Mucosa of rectum (tissue), 2 donors: ENCODE measurements around the gene GCA.
A peak's percentile ranks its signal among the peaks of the same experiment; 100 is the strongest.

ENCODE experiments used
- H3K27ac ChIP-seq, 2 donors: one replicate each; pipeline ENCODE4 v1.7.0; 2013; ENCODE audit warnings: inconsistent platforms in 2 of 2, low read depth in 2 of 2, low read length in 2 of 2
- H3K27me3 ChIP-seq, 2 donors: one replicate each; pipeline ENCODE4 v1.7.0; 2013; ENCODE audit warnings: low read length in 2 of 2; ENCODE audit not compliant: control insufficient read depth in 2 of 2, insufficient read depth in 2 of 2
- H3K36me3 ChIP-seq, 2 donors: one replicate each; pipeline ENCODE4 v1.7.0; 2013; ENCODE audit warnings: low read length in 2 of 2; ENCODE audit not compliant: control insufficient read depth in 2 of 2, insufficient read depth in 2 of 2
- H3K4me1 ChIP-seq, 2 donors: one replicate each; pipeline ENCODE4 v1.7.0; 2013; ENCODE audit warnings: low read length in 2 of 2, mild to moderate bottlenecking in 1 of 2; ENCODE audit not compliant: control insufficient read depth in 2 of 2, insufficient read depth in 2 of 2
- H3K4me3 ChIP-seq, 2 donors: one replicate each; pipeline ENCODE4 v1.7.0; 2013; ENCODE audit warnings: low read length in 2 of 2
- H3K9ac ChIP-seq, 2 donors: one replicate each; pipeline ENCODE4 v1.7.0; 2013; ENCODE audit warnings: low read length in 2 of 2, low read depth in 1 of 2, mild to moderate bottlenecking in 1 of 2
- H3K9me3 ChIP-seq, 2 donors: one replicate each; pipeline ENCODE4 v1.7.0; 2013; ENCODE audit warnings: low read length in 2 of 2; ENCODE audit not compliant: control insufficient read depth in 2 of 2
- donor health status: healthy.
- donor health status: Normal muscosa, but diverticular disease.

Gene GCA

DNA sequence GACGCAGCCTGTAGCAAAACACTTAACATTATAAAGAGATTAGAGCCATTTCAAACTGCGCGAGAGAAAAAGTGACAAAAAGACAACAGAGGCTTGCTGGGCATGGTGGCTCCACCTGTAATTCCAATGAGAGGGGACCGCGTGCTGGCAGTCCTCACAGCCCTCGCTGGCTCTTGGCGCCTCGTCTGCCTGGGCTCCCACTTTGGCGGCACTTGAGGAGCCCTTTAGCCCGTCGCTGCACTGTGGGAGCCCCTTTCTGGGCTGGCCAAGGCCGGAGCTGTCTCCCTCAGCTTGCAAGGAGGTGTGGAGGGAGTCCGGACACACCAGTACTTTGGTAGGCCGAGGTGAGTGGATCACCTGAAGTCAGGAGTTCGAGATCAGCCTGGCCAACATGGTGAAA, 16.1 kb upstream of the GCA start:
- no peaks in the 10 kb centered on the region for H3K9me3 ChIP-seq
- no peaks in the 10 kb centered on the region for H3K27me3 ChIP-seq
- peaks cover 7 to 9% of the 10 kb centered on the region in 2 donors for H3K4me1 ChIP-seq
- no peak overlapping the region for H3K4me3 ChIP-seq
- H3K9ac ChIP-seq = no peak overlapping the region
- peaks cover 0 to 3% of the 10 kb centered on the region in 2 donors for H3K36me3 ChIP-seq
- H3K27ac ChIP-seq = no peak overlapping the region

DNA sequence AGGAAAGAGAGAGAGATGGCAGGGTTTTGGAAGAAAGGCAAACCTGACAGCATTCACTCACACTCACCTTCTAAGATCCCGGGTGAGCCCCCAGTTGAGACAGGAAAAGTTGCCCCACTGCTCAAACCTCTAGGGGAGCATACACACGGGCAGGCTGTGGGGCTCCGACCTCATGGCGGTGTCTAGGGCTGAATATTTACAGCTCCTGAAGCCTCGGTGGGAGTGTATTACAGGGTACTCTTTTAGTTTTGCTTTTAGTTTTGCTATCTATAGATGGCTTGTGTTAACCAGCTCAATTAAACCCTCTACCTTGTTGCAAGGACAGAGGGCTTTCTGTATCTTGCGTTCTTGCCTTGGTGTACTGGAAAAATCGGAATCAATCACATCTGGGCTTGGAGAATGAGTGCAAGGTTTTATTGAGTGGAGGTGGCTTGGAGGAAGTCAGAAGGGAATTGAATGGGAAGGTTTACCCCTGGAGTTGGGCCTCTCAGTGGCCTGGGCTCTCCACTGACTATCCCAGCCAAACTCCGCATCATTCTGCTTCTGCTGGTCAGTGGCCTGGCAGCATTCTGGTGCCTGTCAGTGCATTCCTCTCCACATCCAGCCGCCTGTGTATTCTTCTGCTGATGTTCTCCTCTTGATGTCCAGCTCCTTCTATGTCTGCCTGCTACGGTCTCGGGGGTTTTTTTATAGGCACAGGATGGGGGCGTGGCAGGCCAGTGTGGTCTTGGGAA, 15.3 kb upstream of the GCA start:
- Histone ChIP-seq H3K27ac (no peak overlapping the region), H3K4me3 (no peak overlapping the region), H3K9me3 (no peaks in the 10 kb centered on the region), H3K27me3 (no peaks in the 10 kb centered on the region), H3K36me3 (peaks cover 0 to 3% of the 10 kb centered on the region in 2 donors), H3K9ac (no peak overlapping the region), H3K4me1 (peaks cover 7 to 9% of the 10 kb centered on the region in 2 donors)

DNA sequence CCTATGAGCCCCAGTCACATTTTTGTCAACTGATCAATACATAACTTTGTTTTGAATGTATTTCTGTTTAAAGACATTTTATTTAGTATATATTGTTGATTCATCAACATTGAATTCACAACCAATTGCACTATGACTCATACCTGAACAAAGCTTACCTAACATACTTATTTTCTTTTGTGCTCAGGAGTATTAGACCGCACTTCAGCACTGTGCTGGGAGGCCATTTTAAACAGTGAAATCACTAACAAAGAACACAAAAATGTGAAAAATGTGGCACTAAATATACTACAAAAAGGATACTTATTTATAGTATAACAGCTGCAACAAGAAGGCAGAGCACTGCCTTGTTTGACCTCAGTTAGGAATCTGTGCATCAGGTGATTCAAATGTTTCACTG, 13.1 kb upstream of the GCA start:
- Histone ChIP-seq H3K36me3 (peaks cover 0 to 3% of the 10 kb centered on the region in 2 donors), H3K4me3 (no peak overlapping the region), H3K9ac (no peak overlapping the region), H3K9me3 (no peaks in the 10 kb centered on the region), H3K4me1 (no peaks in the 10 kb centered on the region), H3K27me3 (no peaks in the 10 kb centered on the region), H3K27ac (no peak overlapping the region)

DNA sequence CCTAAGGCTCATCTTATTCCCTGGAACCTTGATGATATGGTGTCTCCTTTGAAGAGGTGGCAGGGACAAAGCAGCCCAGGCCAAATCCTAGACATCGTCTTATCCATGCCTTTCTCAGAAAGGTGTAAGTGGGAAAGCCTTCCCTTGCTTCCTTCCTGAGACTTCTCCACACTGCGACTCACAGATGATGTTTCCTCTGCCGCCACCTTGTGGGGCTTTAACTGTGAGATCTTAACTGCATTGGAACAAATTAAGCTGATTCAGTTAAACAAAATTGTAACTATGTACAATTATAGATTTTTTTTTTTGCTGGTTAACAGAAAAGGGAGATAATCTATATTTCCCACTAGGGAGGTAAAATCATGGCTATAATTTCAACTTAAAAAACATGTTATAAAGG, 10.0 kb upstream of the GCA start:
- Histone ChIP-seq H3K4me1 (no peaks in the 10 kb centered on the region), H3K9ac (no peak overlapping the region), H3K9me3 (no peaks in the 10 kb centered on the region), H3K4me3 (no peak overlapping the region), H3K27ac (no peak overlapping the region), H3K27me3 (no peaks in the 10 kb centered on the region), H3K36me3 (peaks cover 0 to 3% of the 10 kb centered on the region in 2 donors)

DNA sequence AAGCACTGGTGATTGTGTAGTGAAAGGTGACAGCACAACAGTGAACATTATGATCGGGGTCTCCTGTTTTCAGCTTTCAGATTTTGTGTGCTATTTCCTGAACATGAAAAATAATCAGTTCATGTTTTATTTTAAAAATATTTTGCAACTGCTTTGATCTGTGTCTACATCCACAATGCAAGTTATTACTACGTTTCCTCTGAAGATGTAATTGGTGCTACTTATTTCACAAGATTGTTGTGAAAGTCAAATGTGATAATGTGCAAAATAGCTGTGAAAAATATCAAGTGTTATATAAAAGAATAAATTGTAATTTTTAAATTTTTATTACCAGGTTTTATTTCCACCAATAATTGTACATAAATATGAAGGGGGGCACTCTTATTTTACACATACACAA, 6.1 kb upstream of the GCA start:
- no peaks in the 10 kb centered on the region for H3K36me3 ChIP-seq
- H3K4me3 ChIP-seq = no peak overlapping the region
- no peaks in the 10 kb centered on the region for H3K4me1 ChIP-seq
- no peaks in the 10 kb centered on the region for H3K9me3 ChIP-seq
- no peak overlapping the region for H3K27ac ChIP-seq
- H3K27me3 ChIP-seq = no peaks in the 10 kb centered on the region
- H3K9ac ChIP-seq = no peak overlapping the region

DNA sequence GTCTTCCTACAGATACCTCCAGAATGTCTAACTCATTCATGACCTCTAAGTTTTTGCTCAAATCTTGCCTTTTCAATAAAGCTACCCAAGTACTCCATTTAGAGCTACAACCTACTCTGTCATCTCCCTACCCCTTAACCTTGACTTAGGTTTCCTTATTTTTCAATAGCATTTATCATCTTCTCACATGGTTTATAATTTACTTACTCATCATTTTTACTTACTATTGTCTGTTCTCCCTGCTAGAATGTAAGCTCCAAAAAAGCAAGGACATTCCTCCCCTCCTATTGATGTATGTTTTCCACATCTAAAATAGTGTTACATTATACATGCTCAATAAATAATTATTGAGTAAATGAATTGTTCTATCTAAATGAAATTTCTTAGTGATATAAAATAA, 3.1 kb upstream of the GCA start:
- peaks cover 0 to 7% of the 10 kb centered on the region in 2 donors for H3K4me1 ChIP-seq
- no peaks in the 10 kb centered on the region for H3K36me3 ChIP-seq
- no peak overlapping the region for H3K9ac ChIP-seq
- H3K9me3 ChIP-seq = no peaks in the 10 kb centered on the region
- no peak overlapping the region for H3K4me3 ChIP-seq
- no peak overlapping the region for H3K27ac ChIP-seq
- H3K27me3 ChIP-seq = no peaks in the 10 kb centered on the region

DNA sequence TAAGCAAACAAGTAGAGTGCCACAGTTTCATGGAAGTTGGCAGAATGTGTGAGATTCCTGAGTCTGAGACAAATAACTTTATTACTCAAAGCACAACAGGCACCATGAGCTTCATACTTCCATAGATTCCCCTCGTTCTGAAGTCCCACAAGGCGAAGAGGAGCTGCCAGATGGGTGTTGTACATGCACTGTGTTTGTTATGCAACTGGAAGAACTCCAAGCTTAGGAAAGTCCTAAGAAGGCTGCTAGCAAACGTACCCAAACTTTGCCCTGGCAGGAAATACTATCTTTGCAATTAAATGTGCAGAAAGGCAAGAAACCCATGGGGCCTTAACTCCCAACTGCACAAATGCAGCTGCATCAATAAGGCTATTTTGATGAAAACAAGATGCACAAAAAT, 1.6 kb upstream of the GCA start:
- no peaks in the 10 kb centered on the region for H3K27me3 ChIP-seq
- H3K9me3 ChIP-seq = no peaks in the 10 kb centered on the region
- no peaks in the 10 kb centered on the region for H3K36me3 ChIP-seq
- no peak overlapping the region for H3K9ac ChIP-seq
- H3K4me1 ChIP-seq = peaks cover 0 to 7% of the 10 kb centered on the region in 2 donors
- H3K4me3 ChIP-seq = no peak overlapping the region
- H3K27ac ChIP-seq = no peak overlapping the region

DNA sequence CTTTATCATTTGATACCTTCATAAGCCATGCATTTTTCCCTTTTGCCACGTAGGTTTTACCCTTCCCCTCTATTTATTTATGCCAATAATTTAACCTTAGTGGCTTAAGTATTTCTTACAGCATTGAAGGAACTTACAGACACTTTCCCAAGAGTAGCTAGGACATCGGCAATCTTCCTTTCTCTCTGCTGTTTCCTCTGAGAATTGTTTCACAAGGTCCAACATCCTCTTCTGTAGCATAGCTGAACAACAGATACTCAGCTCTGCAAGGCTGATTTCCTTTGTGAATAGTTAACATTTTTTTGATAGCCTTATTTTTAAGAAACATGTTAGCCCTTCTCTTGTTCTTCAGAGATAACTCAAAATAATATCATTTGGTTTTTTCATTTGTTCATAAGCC, 1.1 kb upstream of the GCA start:
- H3K4me1 ChIP-seq = peaks cover 0 to 7% of the 10 kb centered on the region in 2 donors
- H3K36me3 ChIP-seq = no peaks in the 10 kb centered on the region
- no peaks in the 10 kb centered on the region for H3K27me3 ChIP-seq
- no peak overlapping the region for H3K4me3 ChIP-seq
- H3K9me3 ChIP-seq = no peaks in the 10 kb centered on the region
- no peak overlapping the region for H3K27ac ChIP-seq
- no peak overlapping the region for H3K9ac ChIP-seq

DNA sequence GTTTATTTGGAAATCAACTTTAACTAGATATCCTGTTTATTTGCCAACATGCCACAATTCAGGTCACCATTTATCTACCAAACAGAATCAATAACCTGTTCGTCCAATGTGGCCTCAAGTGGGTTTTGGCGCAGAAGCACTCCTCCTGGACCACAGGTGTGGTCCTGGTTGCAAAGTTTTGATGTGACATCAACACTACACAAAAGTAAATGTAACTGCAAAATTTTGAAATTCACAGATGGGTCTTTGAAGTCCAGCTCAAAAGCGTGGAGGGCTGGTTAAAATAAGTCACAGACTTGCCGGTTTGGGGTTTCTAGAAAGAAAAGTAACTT, 474 bp upstream of the GCA start:
- H3K4me3 ChIP-seq = peak overlapping the region; percentile 90 to 91
- H3K27ac ChIP-seq = no peak overlapping the region
- H3K4me1 ChIP-seq = peaks cover 0 to 7% of the 10 kb centered on the region in 2 donors
- H3K27me3 ChIP-seq = no peaks in the 10 kb centered on the region
- H3K9me3 ChIP-seq = no peaks in the 10 kb centered on the region
- no peak overlapping the region for H3K9ac ChIP-seq
- H3K36me3 ChIP-seq = no peaks in the 10 kb centered on the region

DNA sequence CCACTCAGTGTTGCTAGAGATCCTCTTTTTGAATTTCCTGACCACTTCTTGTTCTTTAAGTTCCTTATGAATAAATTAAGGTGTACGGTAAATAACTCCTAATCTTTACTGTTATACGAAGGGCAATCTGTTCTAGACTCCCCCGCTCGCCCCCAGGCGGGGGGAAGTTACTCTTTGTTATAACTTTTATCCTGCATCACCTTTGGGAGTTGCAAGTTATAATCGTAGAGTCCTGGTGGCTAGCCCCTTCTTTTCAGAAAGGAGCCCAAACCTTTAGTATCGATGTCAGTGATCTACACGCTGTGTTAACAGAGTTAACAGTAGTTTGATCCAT, 652 bp downstream of the GCA start:
- H3K36me3 ChIP-seq = no peaks in the 10 kb centered on the region
- peak overlapping the region; percentile 90 to 91 for H3K4me3 ChIP-seq
- peak overlapping the region; percentile 73 to 83 for H3K9ac ChIP-seq

DNA sequence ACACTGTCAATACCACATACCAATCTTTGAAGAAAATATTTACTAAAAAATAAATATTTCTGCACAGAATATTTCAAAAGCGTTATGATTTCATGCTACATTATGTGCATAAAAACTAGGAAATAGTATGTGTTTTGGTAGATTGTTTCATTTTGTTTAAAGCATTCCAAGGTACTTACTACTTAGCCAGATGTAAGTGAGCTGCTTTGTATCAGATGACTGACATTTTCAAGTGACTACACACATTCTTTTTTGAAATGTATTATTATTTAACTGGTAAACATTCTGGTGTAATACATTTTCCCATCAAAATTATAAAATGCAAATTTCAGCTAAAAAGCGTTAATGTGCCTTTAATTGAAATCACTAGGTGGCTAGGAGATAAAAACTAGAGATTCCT, 21.5 kb downstream of the GCA start:
- Histone ChIP-seq H3K36me3 (no peaks in the 10 kb centered on the region), H3K27ac (no peak overlapping the region), H3K4me1 (no peaks in the 10 kb centered on the region), H3K4me3 (no peak overlapping the region), H3K9ac (no peak overlapping the region), H3K27me3 (no peaks in the 10 kb centered on the region), H3K9me3 (no peaks in the 10 kb centered on the region)

More for the DNA sequence above, 652 bp downstream of the GCA start:
- H3K4me1 ChIP-seq = peaks cover 0 to 7% of the 10 kb centered on the region in 2 donors
- no peaks in the 10 kb centered on the region for H3K27me3 ChIP-seq
- peak overlapping the region; percentile 85 to 88 for H3K27ac ChIP-seq
- H3K9me3 ChIP-seq = no peaks in the 10 kb centered on the region
